ENCODE measurements around the gene TEX36. TPM values are rescaled to one million over a fixed set of nuclear protein-coding genes. Genes with fewer than 3 reads are reported as not detected.

The TEX36 gene
- total and polyA plus RNA-seq, 2 of the 13 experiments (the other 11 are each of a cell fraction or from before 2014, with no cell fraction given) = not detected

DNA sequence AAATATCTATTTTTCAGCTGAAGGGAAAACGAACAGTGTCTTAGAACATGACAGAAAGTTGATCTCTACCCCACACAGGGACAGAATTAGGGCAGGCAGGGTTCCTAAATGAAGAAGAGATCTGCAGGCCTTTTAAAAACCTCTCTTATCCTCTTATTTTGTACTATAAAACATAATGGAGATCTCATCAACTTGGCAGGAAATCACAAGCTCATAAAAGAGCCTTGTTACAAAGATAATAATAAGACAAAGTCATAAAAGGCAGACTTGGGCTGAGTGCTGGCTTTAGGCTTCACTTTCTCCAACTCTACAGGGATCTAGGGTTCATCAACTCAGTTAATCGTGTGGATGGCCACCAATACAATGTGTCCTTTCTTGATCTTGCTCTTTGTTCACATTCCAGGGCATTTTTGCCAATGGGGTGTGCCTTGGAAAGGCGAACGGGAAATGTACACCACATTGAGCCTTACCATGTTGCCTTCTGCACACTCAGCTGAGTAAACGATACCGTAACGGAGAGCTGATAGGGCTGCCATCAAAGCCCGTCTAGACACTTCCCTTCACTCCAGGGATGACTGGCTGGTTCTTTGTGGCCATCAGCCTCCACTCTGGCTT, 7.1 kb upstream of the TEX36 start:
- no peak overlapping the region for H3K4me2 ChIP-seq (ENCODE audit: low read depth, low read length)
- ATAC-seq = no peak
- H3K27ac ChIP-seq (ENCODE audit: extremely low read length, insufficient read depth, low read length) = no peak overlapping the region
- no peak for DNase-seq (ENCODE audit: low spot score)
- ChIA-PET POLR2A (no interaction called here), CTCF (ENCODE audit: low intra/inter-chr PET ratio, low total read pairs) (no interaction called here)
- H3K9ac ChIP-seq (ENCODE audit: insufficient read depth, low read depth, low read length) = no peak overlapping the region
- no peaks in the 10 kb centered on the region for H3K79me2 ChIP-seq (ENCODE audit: insufficient read depth, low read length)
- WGBS (ENCODE audit: low lambda C conversion rate) = 5% methylated on average over 8 of the region's 8 CpGs
- H4K20me1 ChIP-seq (ENCODE audit: insufficient read depth, low read length) = no peaks in the 10 kb centered on the region
- in situ Hi-C loops (cut with HindIII; ENCODE audit: extremely low pct_ligation_motif_present, low pct_unique_long_range_greater_than_20kb) (no loop called here), intact Hi-C loops (cut with micrococcal nuclease; ENCODE audit: unreplicated experiment) (no loop called here)
- no peak overlapping the region for H3K4me3 ChIP-seq (replicated peaks in 1 of 3; ENCODE audit: insufficient read depth in 1 of 3, low read depth in 2 of 3, low read length in 3 of 3)
- BruUV-seq (replicated peaks) = no TSS peak
- H3K36me3 ChIP-seq (replicated peaks in 1 of 2; ENCODE audit: control insufficient read depth in 1 of 2, insufficient read depth in 2 of 2, low read length in 2 of 2) = no peaks in the 10 kb centered on the region
- no peak overlapping the region for H2AFZ ChIP-seq (ENCODE audit: low read length)
- H3K27me3 ChIP-seq (ENCODE audit: control insufficient read depth in 1 of 2, insufficient read depth in 2 of 2, low read length in 2 of 2) = peaks cover 0 to 61% of the 10 kb centered on the region in 2 experiments; a peak in 3 of 5 replicates
- no peak for FAIRE-seq
- H3K9me3 ChIP-seq (ENCODE audit: low read length) = no peaks in the 10 kb centered on the region
- no peaks in the 10 kb centered on the region for H3K4me1 ChIP-seq (ENCODE audit: insufficient read depth, low read length)
- TF ChIP-seq, protein P1, sequence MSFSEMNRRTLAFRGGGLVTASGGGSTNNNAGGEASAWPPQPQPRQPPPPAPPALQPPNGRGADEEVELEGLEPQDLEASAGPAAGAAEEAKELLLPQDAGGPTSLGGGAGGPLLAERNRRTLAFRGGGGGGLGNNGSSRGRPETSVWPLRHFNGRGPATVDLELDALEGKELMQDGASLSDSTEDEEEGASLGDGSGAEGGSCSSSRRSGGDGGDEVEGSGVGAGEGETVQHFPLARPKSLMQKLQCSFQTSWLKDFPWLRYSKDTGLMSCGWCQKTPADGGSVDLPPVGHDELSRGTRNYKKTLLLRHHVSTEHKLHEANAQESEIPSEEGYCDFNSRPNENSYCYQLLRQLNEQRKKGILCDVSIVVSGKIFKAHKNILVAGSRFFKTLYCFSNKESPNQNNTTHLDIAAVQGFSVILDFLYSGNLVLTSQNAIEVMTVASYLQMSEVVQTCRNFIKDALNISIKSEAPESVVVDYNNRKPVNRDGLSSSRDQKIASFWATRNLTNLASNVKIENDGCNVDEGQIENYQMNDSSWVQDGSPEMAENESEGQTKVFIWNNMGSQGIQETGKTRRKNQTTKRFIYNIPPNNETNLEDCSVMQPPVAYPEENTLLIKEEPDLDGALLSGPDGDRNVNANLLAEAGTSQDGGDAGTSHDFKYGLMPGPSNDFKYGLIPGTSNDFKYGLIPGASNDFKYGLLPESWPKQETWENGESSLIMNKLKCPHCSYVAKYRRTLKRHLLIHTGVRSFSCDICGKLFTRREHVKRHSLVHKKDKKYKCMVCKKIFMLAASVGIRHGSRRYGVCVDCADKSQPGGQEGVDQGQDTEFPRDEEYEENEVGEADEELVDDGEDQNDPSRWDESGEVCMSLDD (CRISPR knock-in tag; IDR thresholded peaks at IDR 0.05; ENCODE audit: borderline replicate concordance) = no peak
- TF ChIP-seq, protein P2, sequence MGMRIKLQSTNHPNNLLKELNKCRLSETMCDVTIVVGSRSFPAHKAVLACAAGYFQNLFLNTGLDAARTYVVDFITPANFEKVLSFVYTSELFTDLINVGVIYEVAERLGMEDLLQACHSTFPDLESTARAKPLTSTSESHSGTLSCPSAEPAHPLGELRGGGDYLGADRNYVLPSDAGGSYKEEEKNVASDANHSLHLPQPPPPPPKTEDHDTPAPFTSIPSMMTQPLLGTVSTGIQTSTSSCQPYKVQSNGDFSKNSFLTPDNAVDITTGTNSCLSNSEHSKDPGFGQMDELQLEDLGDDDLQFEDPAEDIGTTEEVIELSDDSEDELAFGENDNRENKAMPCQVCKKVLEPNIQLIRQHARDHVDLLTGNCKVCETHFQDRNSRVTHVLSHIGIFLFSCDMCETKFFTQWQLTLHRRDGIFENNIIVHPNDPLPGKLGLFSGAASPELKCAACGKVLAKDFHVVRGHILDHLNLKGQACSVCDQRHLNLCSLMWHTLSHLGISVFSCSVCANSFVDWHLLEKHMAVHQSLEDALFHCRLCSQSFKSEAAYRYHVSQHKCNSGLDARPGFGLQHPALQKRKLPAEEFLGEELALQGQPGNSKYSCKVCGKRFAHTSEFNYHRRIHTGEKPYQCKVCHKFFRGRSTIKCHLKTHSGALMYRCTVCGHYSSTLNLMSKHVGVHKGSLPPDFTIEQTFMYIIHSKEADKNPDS (CRISPR knock-in tag; IDR thresholded peaks at IDR 0.05) = no peak
- TF ChIP-seq MAFG (CRISPR knock-in tag; IDR thresholded peaks at IDR 0.05) (no peak), PAWR (CRISPR knock-in tag; IDR thresholded peaks at IDR 0.05; ENCODE audit: borderline replicate concordance) (no peak), HMG20B (CRISPR knock-in tag; conservative IDR thresholded peaks at IDR 0.05) (no peak), ZNF326 (CRISPR knock-in tag; IDR thresholded peaks at IDR 0.05; ENCODE audit: borderline replicate concordance) (no peak), ZNF572 (CRISPR knock-in tag; IDR thresholded peaks at IDR 0.05) (no peak)
- TF ChIP-seq, protein P3, sequence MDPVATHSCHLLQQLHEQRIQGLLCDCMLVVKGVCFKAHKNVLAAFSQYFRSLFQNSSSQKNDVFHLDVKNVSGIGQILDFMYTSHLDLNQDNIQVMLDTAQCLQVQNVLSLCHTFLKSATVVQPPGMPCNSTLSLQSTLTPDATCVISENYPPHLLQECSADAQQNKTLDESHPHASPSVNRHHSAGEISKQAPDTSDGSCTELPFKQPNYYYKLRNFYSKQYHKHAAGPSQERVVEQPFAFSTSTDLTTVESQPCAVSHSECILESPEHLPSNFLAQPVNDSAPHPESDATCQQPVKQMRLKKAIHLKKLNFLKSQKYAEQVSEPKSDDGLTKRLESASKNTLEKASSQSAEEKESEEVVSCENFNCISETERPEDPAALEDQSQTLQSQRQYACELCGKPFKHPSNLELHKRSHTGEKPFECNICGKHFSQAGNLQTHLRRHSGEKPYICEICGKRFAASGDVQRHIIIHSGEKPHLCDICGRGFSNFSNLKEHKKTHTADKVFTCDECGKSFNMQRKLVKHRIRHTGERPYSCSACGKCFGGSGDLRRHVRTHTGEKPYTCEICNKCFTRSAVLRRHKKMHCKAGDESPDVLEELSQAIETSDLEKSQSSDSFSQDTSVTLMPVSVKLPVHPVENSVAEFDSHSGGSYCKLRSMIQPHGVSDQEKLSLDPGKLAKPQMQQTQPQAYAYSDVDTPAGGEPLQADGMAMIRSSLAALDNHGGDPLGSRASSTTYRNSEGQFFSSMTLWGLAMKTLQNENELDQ (CRISPR knock-in tag; IDR thresholded peaks at IDR 0.05; ENCODE audit: borderline replicate concordance) = no peak
- TF ChIP-seq, protein P4, sequence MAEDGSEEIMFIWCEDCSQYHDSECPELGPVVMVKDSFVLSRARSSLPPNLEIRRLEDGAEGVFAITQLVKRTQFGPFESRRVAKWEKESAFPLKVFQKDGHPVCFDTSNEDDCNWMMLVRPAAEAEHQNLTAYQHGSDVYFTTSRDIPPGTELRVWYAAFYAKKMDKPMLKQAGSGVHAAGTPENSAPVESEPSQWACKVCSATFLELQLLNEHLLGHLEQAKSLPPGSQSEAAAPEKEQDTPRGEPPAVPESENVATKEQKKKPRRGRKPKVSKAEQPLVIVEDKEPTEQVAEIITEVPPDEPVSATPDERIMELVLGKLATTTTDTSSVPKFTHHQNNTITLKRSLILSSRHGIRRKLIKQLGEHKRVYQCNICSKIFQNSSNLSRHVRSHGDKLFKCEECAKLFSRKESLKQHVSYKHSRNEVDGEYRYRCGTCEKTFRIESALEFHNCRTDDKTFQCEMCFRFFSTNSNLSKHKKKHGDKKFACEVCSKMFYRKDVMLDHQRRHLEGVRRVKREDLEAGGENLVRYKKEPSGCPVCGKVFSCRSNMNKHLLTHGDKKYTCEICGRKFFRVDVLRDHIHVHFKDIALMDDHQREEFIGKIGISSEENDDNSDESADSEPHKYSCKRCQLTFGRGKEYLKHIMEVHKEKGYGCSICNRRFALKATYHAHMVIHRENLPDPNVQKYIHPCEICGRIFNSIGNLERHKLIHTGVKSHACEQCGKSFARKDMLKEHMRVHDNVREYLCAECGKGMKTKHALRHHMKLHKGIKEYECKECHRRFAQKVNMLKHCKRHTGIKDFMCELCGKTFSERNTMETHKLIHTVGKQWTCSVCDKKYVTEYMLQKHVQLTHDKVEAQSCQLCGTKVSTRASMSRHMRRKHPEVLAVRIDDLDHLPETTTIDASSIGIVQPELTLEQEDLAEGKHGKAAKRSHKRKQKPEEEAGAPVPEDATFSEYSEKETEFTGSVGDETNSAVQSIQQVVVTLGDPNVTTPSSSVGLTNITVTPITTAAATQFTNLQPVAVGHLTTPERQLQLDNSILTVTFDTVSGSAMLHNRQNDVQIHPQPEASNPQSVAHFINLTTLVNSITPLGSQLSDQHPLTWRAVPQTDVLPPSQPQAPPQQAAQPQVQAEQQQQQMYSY (CRISPR knock-in tag; IDR thresholded peaks at IDR 0.05) = no peak

All from HepG2 (cell line).